Osteoblast (primary cell): ENCODE measurements around the gene NEUROG1. TPM values are rescaled to one million over a fixed set of nuclear protein-coding genes. Genes with fewer than 3 reads are reported as not detected.
A peak's percentile ranks its signal among the peaks of the same experiment; 100 is the strongest.

ENCODE experiments used
- DNase-seq: peaks from one replicate; pipeline ENCODE4 v3.0.0; 2011; ENCODE audit warnings: low spot score, mixed read lengths; ENCODE audit not compliant: insufficient read length; ENCODE audit errors: missing footprints
- H2AFZ ChIP-seq: 2 replicates; pipeline ENCODE4 v1.6.0; 2011; ENCODE audit warnings: mild to moderate bottlenecking, low read length
- H3K27ac ChIP-seq: 2 replicates; pipeline ENCODE4 v1.5.1; 2011; ENCODE audit warnings: mild to moderate bottlenecking, low read depth, low read length, moderate library complexity
- H3K27me3 ChIP-seq: 2 replicates; pipeline ENCODE4 v1.6.0; 2012; ENCODE audit warnings: mild to moderate bottlenecking, control low read depth, inconsistent platforms, low read length, moderate library complexity; ENCODE audit not compliant: insufficient read depth
- H3K36me3 ChIP-seq: 2 replicates; pipeline ENCODE4 v1.5.1; 2011; ENCODE audit warnings: mild to moderate bottlenecking, low read length, control low read depth, moderate library complexity; ENCODE audit not compliant: insufficient read depth
- H3K4me1 ChIP-seq: 2 replicates; pipeline ENCODE4 v1.5.1; 2011; ENCODE audit warnings: mild to moderate bottlenecking, low read length, control low read depth, moderate library complexity; ENCODE audit not compliant: insufficient read depth
- H3K4me2 ChIP-seq: 2 replicates; pipeline ENCODE4 v1.6.0; 2011; ENCODE audit warnings: mild to moderate bottlenecking, low read length; ENCODE audit not compliant: insufficient read depth
- H3K4me3 ChIP-seq: fragments of 200-600 bp; sonication (generic); 3 replicates; pipeline ENCODE4 v1.5.1; 2012; ENCODE audit warnings: mild to moderate bottlenecking, low read length, inconsistent platforms; ENCODE audit not compliant: insufficient read depth
- H3K79me2 ChIP-seq: 2 replicates; pipeline ENCODE4 v1.6.0; 2012; ENCODE audit warnings: mild to moderate bottlenecking, low read length, control low read depth, inconsistent platforms; ENCODE audit not compliant: insufficient read depth
- H3K9me3 ChIP-seq: 2 replicates; pipeline ENCODE4 v1.5.1; 2011; ENCODE audit warnings: low read depth, low read length, control low read depth
- H4K20me1 ChIP-seq: 2 replicates; pipeline ENCODE4 v1.6.0; 2012; ENCODE audit warnings: mild to moderate bottlenecking, low read length, control low read depth; ENCODE audit not compliant: insufficient read depth
- total RNA-seq: library from RNA; depleted of rRNA; stranded (reverse); fragments of >200 nt; gene quantifications from 2 replicates; pipeline ENCODE4 v1.2.3, GENCODE V29; 2012
- TF ChIP-seq, protein P1 (sequence below): IDR thresholded peaks from 2 replicates; pipeline ENCODE4 v1.5.1; 2011; ENCODE audit warnings: mild to moderate bottlenecking, low read depth, low read length, moderate library complexity; ENCODE audit errors: extremely low read depth

The NEUROG1 gene
- total RNA-seq, 1 donor = not detected

DNA sequence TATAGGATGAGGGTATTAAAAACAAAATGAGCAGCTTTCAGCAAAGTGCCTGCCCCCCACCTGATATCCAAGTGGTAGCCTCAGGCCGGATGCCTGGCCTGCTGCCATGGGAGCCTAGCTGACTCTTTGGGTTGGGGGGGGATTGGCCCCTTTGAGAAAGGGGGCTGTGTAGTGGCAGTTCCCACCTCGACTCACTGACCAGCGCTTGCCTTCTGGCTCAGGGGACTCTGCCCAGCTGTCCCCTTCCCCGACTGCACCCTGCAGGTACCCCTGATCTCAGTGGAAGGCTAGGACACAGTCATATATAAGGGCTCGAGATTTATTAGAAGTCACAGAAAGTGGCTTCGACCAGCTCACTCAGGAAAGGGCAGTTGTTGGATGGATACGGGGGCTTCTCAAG is 1.5 kb upstream of the NEUROG1 start:
- no peak overlapping the region for H3K4me3 ChIP-seq
- H3K27ac ChIP-seq = no peak overlapping the region
- DNase-seq = no peak
- TF ChIP-seq, protein P1, sequence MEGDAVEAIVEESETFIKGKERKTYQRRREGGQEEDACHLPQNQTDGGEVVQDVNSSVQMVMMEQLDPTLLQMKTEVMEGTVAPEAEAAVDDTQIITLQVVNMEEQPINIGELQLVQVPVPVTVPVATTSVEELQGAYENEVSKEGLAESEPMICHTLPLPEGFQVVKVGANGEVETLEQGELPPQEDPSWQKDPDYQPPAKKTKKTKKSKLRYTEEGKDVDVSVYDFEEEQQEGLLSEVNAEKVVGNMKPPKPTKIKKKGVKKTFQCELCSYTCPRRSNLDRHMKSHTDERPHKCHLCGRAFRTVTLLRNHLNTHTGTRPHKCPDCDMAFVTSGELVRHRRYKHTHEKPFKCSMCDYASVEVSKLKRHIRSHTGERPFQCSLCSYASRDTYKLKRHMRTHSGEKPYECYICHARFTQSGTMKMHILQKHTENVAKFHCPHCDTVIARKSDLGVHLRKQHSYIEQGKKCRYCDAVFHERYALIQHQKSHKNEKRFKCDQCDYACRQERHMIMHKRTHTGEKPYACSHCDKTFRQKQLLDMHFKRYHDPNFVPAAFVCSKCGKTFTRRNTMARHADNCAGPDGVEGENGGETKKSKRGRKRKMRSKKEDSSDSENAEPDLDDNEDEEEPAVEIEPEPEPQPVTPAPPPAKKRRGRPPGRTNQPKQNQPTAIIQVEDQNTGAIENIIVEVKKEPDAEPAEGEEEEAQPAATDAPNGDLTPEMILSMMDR = no peak
- H4K20me1 ChIP-seq = no peaks in the 10 kb centered on the region
- H3K36me3 ChIP-seq = no peaks in the 10 kb centered on the region
- no peaks in the 10 kb centered on the region for H3K79me2 ChIP-seq
- H3K4me1 ChIP-seq = no peaks in the 10 kb centered on the region
- H3K9me3 ChIP-seq = no peaks in the 10 kb centered on the region
- H3K4me2 ChIP-seq = no peak overlapping the region
- no peak overlapping the region for H2AFZ ChIP-seq
- peaks cover 98% of the 10 kb centered on the region for H3K27me3 ChIP-seq

DNA sequence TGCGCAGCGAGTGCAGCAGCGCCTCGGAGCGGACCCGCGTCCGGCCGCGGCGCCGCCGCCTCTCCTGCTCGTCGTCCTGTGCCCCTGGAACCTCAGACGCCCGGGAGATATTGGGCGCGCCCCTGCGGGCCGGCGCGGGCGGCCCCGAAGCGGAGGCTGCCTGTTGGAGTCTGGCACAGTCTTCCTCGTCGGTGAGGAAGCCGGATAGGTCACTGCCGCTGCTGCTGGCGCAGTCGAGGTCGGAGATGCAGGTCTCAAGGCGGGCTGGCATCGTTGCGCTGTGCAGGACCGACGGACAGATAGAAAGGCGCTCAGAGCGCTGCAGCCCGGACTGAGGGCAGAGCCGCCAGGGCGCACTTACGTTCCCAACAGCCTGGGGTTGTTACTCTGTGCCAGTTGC is 344 bp downstream of the NEUROG1 start:
- peaks cover 87% of the 10 kb centered on the region for H3K27me3 ChIP-seq
- H3K4me2 ChIP-seq = no peak overlapping the region
- no peaks in the 10 kb centered on the region for H3K9me3 ChIP-seq
- no peak overlapping the region for H3K27ac ChIP-seq
- DNase-seq = peak; percentile 26
- TF ChIP-seq, protein P1 = no peak
- H2AFZ ChIP-seq = no peak overlapping the region
- no peaks in the 10 kb centered on the region for H3K79me2 ChIP-seq
- H3K4me1 ChIP-seq = no peaks in the 10 kb centered on the region
- no peaks in the 10 kb centered on the region for H4K20me1 ChIP-seq
- no peak overlapping the region for H3K4me3 ChIP-seq
- H3K36me3 ChIP-seq = no peaks in the 10 kb centered on the region

DNA sequence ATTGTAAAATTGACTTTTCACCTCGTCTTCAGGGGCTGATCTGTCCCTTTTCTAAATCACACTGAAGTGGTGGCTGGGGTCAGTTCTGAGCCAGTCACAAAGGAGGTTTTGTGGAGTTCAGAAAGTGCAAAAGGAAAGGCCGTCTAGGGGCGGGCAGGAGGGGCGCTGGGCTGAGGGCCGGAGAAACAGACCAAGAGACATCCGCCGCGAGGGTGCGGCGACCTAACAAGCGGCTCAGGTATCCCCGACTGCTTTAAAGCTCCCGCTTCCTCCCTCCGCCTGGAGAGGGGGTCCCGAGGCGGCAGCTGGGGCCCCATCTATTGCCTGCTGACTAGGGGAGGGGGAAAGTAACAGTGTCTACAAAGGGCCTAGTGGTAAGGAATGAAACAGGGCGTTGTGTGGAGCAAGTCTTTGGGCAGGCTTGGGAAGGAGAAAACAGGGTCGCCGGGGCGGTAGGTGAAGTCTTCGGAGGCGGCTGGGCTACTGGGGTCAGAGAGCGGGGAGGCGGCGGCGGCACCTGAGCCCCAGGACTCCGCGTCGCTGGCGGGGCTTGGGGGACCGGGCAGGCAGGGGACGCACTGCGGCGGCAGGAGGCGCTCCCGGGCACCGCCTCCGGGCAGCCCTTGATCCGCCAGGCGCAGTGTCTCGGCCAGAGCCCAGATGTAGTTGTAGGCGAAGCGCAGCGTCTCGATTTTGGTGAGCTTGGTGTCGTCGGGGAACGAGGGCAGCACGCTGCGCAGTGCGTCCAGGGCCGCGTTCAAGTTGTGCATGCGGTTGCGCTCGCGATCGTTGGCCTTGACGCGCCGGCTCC is 950 bp downstream of the NEUROG1 start:
- no peak overlapping the region for H2AFZ ChIP-seq
- peak; percentile 66 for DNase-seq
- H3K27me3 ChIP-seq = peaks cover 87% of the 10 kb centered on the region
- H3K9me3 ChIP-seq = no peaks in the 10 kb centered on the region
- H3K4me1 ChIP-seq = no peaks in the 10 kb centered on the region
- H3K79me2 ChIP-seq = no peaks in the 10 kb centered on the region
- H4K20me1 ChIP-seq = no peaks in the 10 kb centered on the region
- H3K27ac ChIP-seq = no peak overlapping the region
- no peak overlapping the region for H3K4me2 ChIP-seq
- no peaks in the 10 kb centered on the region for H3K36me3 ChIP-seq
- no peak overlapping the region for H3K4me3 ChIP-seq
- TF ChIP-seq, protein P1 = no peak

DNA sequence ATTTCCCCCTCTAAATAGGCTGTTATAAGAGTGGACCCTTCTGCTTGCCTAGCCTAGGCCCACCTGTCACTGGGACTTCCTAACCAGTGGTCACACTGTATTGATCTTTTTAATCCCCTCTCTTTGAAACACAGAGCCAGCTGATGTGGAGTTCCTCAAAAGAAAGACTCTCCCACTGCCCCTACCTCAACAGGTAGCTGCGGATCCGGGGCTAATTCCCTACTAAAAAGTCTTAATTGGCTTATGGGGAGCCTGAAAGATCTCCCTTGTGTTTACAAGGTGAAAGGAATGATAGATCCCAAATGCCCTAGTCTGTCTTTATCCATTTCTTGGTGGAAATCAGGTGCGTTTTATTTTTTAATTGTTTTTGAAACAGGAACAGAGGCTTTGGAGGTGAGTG is 2.0 kb downstream of the NEUROG1 start:
- no peak overlapping the region for H2AFZ ChIP-seq
- TF ChIP-seq, protein P1 = no peak
- H3K4me2 ChIP-seq = no peak overlapping the region
- DNase-seq = peak; percentile 56
- H3K4me1 ChIP-seq = no peaks in the 10 kb centered on the region
- H3K27me3 ChIP-seq = peaks cover 87% of the 10 kb centered on the region
- no peaks in the 10 kb centered on the region for H3K9me3 ChIP-seq
- no peaks in the 10 kb centered on the region for H3K36me3 ChIP-seq
- H4K20me1 ChIP-seq = no peaks in the 10 kb centered on the region
- H3K4me3 ChIP-seq = no peak overlapping the region
- no peaks in the 10 kb centered on the region for H3K79me2 ChIP-seq
- H3K27ac ChIP-seq = no peak overlapping the region
